NCI-H2196 (cell line): ENCODE measurements around the gene DESI2.

Experiments used
- DNase-seq: peaks from one replicate; lab custom pipeline; 2025; ENCODE audit not compliant: unreplicated experiment; lab: John Stamatoyannopoulos, UW

Gene DESI2

GRCh38 chr1:244652623-244653438, at the start of gene DESI2:
DESI2 (plus strand) TSS chr1:244653126; CDS start chr1:244653314, 188 bp downstream.
- DNase-seq, result peak; percentile 90

GRCh38 chr1:244603498-244603897, 49.4 kb upstream of the DESI2 start:
- peak; percentile 10 for DNase-seq

- no peak for DNase-seq
Measured at GRCh38 chr1:244605835-244606370, 47.0 kb upstream of the DESI2 start.

- DNase-seq, result no peak
Measured at GRCh38 chr1:244614113-244614836, 38.7 kb upstream of the DESI2 start.

GRCh38 chr1:244614879-244615278, 38.0 kb upstream of the DESI2 start:
- DNase-seq, result no peak

GRCh38 chr1:244615301-244615700, 37.6 kb upstream of the DESI2 start:
- DNase-seq, result no peak

GRCh38 chr1:244626709-244627108, 26.2 kb upstream of the DESI2 start:
- DNase-seq, result no peak

GRCh38 chr1:244628789-244629188, 24.1 kb upstream of the DESI2 start:
- no peak for DNase-seq

- DNase-seq, result no peak
Measured at GRCh38 chr1:244633140-244633539, 19.8 kb upstream of the DESI2 start.

- DNase-seq, result no peak
Measured at GRCh38 chr1:244634546-244634945, 18.4 kb upstream of the DESI2 start.

GRCh38 chr1:244636488-244637259, 16.3 kb upstream of the DESI2 start:
- DNase-seq, result no peak

GRCh38 chr1:244639561-244639960, 13.4 kb upstream of the DESI2 start:
- DNase-seq, result no peak

- no peak for DNase-seq
Measured at GRCh38 chr1:244640917-244641316, 12.0 kb upstream of the DESI2 start.

GRCh38 chr1:244642526-244642925, 10.4 kb upstream of the DESI2 start:
- no peak for DNase-seq

- DNase-seq, result no peak
Measured at GRCh38 chr1:244642988-244643387, 9.9 kb upstream of the DESI2 start.

GRCh38 chr1:244645414-244645813, 7.5 kb upstream of the DESI2 start:
- DNase-seq, result no peak

GRCh38 chr1:244645890-244646289, 7.0 kb upstream of the DESI2 start:
- no peak for DNase-seq

- DNase-seq, result no peak
Measured at GRCh38 chr1:244647819-244648218, 5.1 kb upstream of the DESI2 start.

GRCh38 chr1:244651956-244652622, 837 bp upstream of the DESI2 start:
- DNase-seq, result no peak

GRCh38 chr1:244653439-244654107, 647 bp downstream of the DESI2 start:
- no peak for DNase-seq
